D721Med (cell line): ENCODE measurements around the gene ICAM2.
"Not testable (repeated sequence)": the region's sequence is repeated elsewhere in the genome, so short reads cannot be mapped to it uniquely, and the experiment has no call there.

Experiments used
- DNase-seq: peaks from one replicate; pipeline ENCODE4 v3.0.0; 2011; ENCODE audit warnings: low spot score; ENCODE audit not compliant: insufficient read length
- FAIRE-seq: peaks from 2 replicates; lab custom pipeline; 2011; peaks lifted over from hg19 to GRCh38; lab: Jason Lieb, UNC
- CTCF ChIP-seq: IDR thresholded peaks from 2 replicates; pipeline ENCODE4 v1.5.1; 2012; ENCODE audit warnings: mild to moderate bottlenecking, control low read depth; ENCODE audit not compliant: insufficient read depth; ENCODE audit errors: missing control alignments

The ICAM2 gene

DNA sequence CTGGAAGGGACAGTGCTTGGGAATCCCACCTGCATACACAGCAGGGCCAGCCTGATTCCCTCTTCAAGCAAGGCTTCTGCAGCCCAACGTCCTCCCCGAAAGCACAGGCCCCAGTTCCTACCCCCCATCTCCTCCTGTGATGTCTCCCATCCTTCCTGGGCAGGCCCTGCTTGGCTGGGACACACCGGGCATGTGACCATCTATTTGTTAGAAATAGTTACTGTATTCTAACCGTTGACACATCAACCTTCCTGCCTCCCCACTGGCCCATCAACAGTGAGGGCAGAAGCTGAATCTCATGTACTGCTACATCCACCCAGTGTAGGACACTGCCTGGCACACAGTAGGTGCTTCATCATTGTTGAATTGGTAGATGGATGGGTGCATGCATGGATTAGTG, 11.6 kb downstream of the ICAM2 start:
- DNase-seq (no peak), FAIRE-seq (no peak)
- TF ChIP-seq CTCF, result no peak

- FAIRE-seq (no peak), DNase-seq (no peak)
- no peak for TF ChIP-seq CTCF
Observed at GRCh38 chr17:64008346-64008745, 12.1 kb downstream of the ICAM2 start.

DNA sequence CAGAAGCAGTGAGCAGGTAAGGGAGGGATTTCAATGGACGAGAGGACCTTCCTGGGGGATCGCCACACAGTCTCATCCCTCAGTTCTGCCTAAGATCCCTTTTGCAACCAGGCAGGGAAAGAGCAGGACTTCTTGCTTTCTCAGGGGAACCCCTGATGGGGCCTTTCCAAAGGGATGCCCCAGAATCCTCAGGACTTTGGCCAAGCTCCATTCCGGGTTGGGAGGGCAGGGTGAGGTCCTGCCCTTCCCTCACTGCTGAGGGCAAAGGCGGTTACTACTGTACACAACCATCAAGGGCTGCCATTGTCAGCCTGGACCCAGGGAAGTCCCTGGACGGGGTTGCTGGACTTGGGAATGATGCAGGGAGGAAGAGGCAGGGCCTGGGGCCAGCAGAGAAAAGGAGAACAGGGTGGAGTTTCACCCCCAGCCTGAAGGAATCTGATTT, 12.6 kb downstream of the ICAM2 start:
- TF ChIP-seq CTCF, result no peak
- FAIRE-seq (no peak), DNase-seq (no peak)

GRCh38 chr17:64007089-64007837, 13.2 kb downstream of the ICAM2 start:
- not testable (repeated sequence) for FAIRE-seq

DNA sequence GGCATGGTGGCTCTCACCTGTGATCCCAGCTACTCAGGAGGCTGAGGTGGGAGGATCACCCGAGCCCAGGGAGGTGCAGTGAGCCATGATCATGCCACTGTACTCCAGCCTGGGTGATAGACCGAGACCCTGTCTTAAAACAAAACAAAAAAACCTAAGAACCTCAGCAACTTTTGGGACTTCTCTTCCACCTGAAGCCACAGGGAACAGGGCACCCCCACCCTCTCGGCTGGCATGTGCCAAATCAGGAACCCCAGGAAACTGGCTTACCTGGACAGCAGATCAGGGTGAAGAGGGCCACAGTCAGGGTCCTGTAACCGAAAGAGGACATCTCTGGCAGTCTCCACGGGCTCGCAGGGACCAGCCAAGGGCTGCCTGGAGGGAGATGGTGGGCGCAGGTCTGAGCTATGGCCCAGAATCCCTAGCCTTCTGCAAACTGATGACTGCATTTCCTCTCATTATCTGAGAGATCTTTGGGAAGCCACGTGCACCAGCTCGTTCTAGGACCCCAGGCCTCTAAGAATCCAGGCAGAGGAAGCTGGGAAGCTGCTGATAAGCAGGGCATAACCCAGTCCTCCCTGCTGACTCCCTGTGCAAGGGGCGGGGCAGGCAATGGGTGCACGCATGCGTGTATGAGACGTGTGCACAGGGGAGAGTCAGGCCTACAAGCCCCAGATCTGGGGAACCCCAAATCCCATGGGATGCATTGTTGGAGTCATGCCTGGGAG, 13.9 kb downstream of the ICAM2 start:
- DNase-seq, result no peak
- TF ChIP-seq CTCF, result no peak
- no peak for FAIRE-seq

More at GRCh38 chr17:64007089-64007837, 13.2 kb downstream of the ICAM2 start:
- DNase-seq, result not testable (repeated sequence)

DNA sequence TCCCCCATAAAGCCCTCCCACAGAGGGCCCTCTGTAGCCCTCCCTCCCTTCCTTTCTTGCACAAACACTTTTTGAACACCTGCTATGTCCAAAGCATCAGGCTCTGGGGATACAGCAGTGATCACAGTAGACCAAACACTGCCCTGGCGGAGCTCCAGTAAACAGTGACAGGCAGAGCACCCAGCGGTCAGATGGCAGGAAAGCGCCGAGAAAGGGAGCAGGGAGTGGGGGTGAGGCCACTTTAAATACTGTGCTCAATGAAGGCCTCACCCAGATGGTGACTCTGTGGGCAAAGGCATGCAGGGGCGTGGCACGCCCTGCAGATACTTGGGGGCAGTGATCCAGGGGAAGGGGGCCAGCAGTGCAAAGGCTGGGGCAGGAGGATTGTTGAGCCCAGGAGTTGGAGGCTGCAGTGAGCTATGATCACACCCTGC, 14.7 kb downstream of the ICAM2 start:
- FAIRE-seq, result no peak
- no peak for DNase-seq

More for the DNA sequence above, 14.7 kb downstream of the ICAM2 start:
- TF ChIP-seq CTCF, result no peak
